ACC112 (cell line): ENCODE results near the gene STX16.

Experiments used
- H2AFZ ChIP-seq: fragments of 200-600 bp; sonication (generic); one replicate; pipeline ENCODE4 v1.6.0; 2017; ENCODE audit warnings: antibody characterized with exemption, low read length; ENCODE audit not compliant: unreplicated experiment
- H3K27ac ChIP-seq: fragments of 200-600 bp; sonication (generic); 2 replicates; pipeline ENCODE4 v1.5.1; 2014; ENCODE audit warnings: low read depth, mild to moderate bottlenecking, antibody characterized with exemption, low read length, moderate library complexity
- H3K27me3 ChIP-seq: fragments of 200-600 bp; sonication (generic); 2 replicates; pipeline ENCODE4 v1.6.1; 2014; ENCODE audit warnings: mild to moderate bottlenecking, antibody characterized with exemption, low read length, moderate library complexity, mixed read lengths; ENCODE audit not compliant: insufficient read depth
- H3K36me3 ChIP-seq: fragments of 200-600 bp; sonication (generic); 2 replicates; pipeline ENCODE4 v1.6.1; 2016; ENCODE audit warnings: mild to moderate bottlenecking, antibody characterized with exemption, low read length, moderate library complexity, mixed read lengths; ENCODE audit not compliant: insufficient read depth
- H3K4me1 ChIP-seq: fragments of 200-600 bp; sonication (generic); one replicate; pipeline ENCODE4 v1.6.1; 2016; ENCODE audit warnings: low read length, mixed read lengths; ENCODE audit not compliant: insufficient read depth, unreplicated experiment, control insufficient read depth
- H3K4me3 ChIP-seq: fragments of 200-600 bp; sonication (generic); 2 replicates; pipeline ENCODE4 v1.5.1; 2014; ENCODE audit warnings: mild to moderate bottlenecking, low read depth, low read length
- H3K79me2 ChIP-seq: fragments of 200-600 bp; sonication (generic); one replicate; pipeline ENCODE4 v1.6.0; 2016; ENCODE audit warnings: low read length; ENCODE audit not compliant: control insufficient read depth, unreplicated experiment, insufficient read depth

The STX16 gene

GRCh38 chr20:58714923-58715351 is 63.9 kb downstream of the STX16 start:
- Histone ChIP-seq H3K36me3 (no peaks in the 10 kb centered on the region), H3K27me3 (no peaks in the 10 kb centered on the region), H2AFZ (no peak overlapping the region), H3K4me3 (no peak overlapping the region), H3K79me2 (no peaks in the 10 kb centered on the region), H3K27ac (no peak overlapping the region), H3K4me1 (no peaks in the 10 kb centered on the region)

- Histone ChIP-seq H3K4me1 (no peaks in the 10 kb centered on the region), H2AFZ (no peak overlapping the region), H3K27ac (no peak overlapping the region), H3K4me3 (no peak overlapping the region), H3K36me3 (no peaks in the 10 kb centered on the region), H3K79me2 (no peaks in the 10 kb centered on the region), H3K27me3 (0 out of 2 replicates have a peak, but pooled peaks cover under 1% of the 10 kb centered on the region)
These were observed 64.3 kb downstream of the STX16 start for GRCh38 chr20:58715391-58715800.

- Histone ChIP-seq H3K27ac (no peak overlapping the region), H3K4me1 (no peaks in the 10 kb centered on the region), H3K79me2 (no peaks in the 10 kb centered on the region), H3K27me3 (peaks cover 6% of the 10 kb centered on the region; the same call in 1 of the 2 replicates), H2AFZ (no peak overlapping the region), H3K36me3 (no peaks in the 10 kb centered on the region), H3K4me3 (no peak overlapping the region)
These were observed 64.9 kb downstream of the STX16 start for GRCh38 chr20:58715801-58716475.

GRCh38 chr20:58716476-58717277 is 65.6 kb downstream of the STX16 start:
- no peaks in the 10 kb centered on the region for H3K36me3 ChIP-seq
- H3K27me3 ChIP-seq, result peaks cover 8% of the 10 kb centered on the region; the same call in 1 of the 2 replicates
- no peak overlapping the region for H3K27ac ChIP-seq
- H3K4me3 ChIP-seq, result no peak overlapping the region
- no peaks in the 10 kb centered on the region for H3K79me2 ChIP-seq
- H2AFZ ChIP-seq, result no peak overlapping the region
- H3K4me1 ChIP-seq, result no peaks in the 10 kb centered on the region

GRCh38 chr20:58717278-58718091 is 66.4 kb downstream of the STX16 start:
- no peaks in the 10 kb centered on the region for H3K36me3 ChIP-seq
- no peak overlapping the region for H3K27ac ChIP-seq
- peaks cover 17% of the 10 kb centered on the region for H3K27me3 ChIP-seq

GRCh38 chr20:58718121-58718563 is 67.1 kb downstream of the STX16 start:
- Histone ChIP-seq H3K4me3 (no peak overlapping the region), H3K36me3 (no peaks in the 10 kb centered on the region), H3K4me1 (no peaks in the 10 kb centered on the region), H2AFZ (no peak overlapping the region), H3K79me2 (no peaks in the 10 kb centered on the region), H3K27me3 (peaks cover 23% of the 10 kb centered on the region), H3K27ac (no peak overlapping the region)

More at GRCh38 chr20:58717278-58718091, 66.4 kb downstream of the STX16 start:
- H2AFZ ChIP-seq, result no peak overlapping the region
- H3K4me1 ChIP-seq, result no peaks in the 10 kb centered on the region
- no peaks in the 10 kb centered on the region for H3K79me2 ChIP-seq
- H3K4me3 ChIP-seq, result no peak overlapping the region

- Histone ChIP-seq H2AFZ (no peak overlapping the region), H3K79me2 (no peaks in the 10 kb centered on the region), H3K4me3 (no peak overlapping the region), H3K27me3 (peaks cover 29% of the 10 kb centered on the region), H3K4me1 (no peaks in the 10 kb centered on the region), H3K36me3 (no peaks in the 10 kb centered on the region), H3K27ac (no peak overlapping the region)
These were observed 67.6 kb downstream of the STX16 start for GRCh38 chr20:58718729-58719128.

GRCh38 chr20:58719258-58719657 is 68.2 kb downstream of the STX16 start:
- Histone ChIP-seq H3K36me3 (no peaks in the 10 kb centered on the region), H3K27ac (no peak overlapping the region), H3K79me2 (no peaks in the 10 kb centered on the region), H3K27me3 (peaks cover 34% of the 10 kb centered on the region), H3K4me3 (no peak overlapping the region), H3K4me1 (no peaks in the 10 kb centered on the region), H2AFZ (no peak overlapping the region)

- Histone ChIP-seq H3K79me2 (no peaks in the 10 kb centered on the region), H3K4me3 (no peak overlapping the region), H3K4me1 (no peaks in the 10 kb centered on the region), H3K27me3 (peaks cover 41% of the 10 kb centered on the region), H3K36me3 (no peaks in the 10 kb centered on the region), H3K27ac (no peak overlapping the region), H2AFZ (no peak overlapping the region)
These were observed 68.9 kb downstream of the STX16 start for GRCh38 chr20:58719971-58720371.

- Histone ChIP-seq H3K4me1 (no peaks in the 10 kb centered on the region), H3K27me3 (peaks cover 42% of the 10 kb centered on the region), H2AFZ (no peak overlapping the region), H3K27ac (no peak overlapping the region), H3K36me3 (no peaks in the 10 kb centered on the region), H3K79me2 (no peaks in the 10 kb centered on the region), H3K4me3 (no peak overlapping the region)
These were observed 69.8 kb downstream of the STX16 start for GRCh38 chr20:58720890-58721289.
